Gastroesophageal sphincter (tissue), 3 donors: Measurements from ENCODE around the gene ATXN7.

Experiments
- CTCF ChIP-seq, 4 experiments: fragments of 200-600 bp in 2 of 4; fragments of 450-650 bp in 2 of 4; sonication (generic) in 1 of 4; IDR thresholded peaks; one replicate each; pipeline ENCODE4 v1.5.1; 2017 to 2019; ENCODE audit warnings: antibody characterized with exemption in 4 of 4, mild to moderate bottlenecking in 2 of 4, moderate library complexity in 2 of 4
- POLR2AphosphoS5 ChIP-seq: sonication (generic); formaldehyde crosslinking; IDR thresholded peaks from one replicate; pipeline ENCODE4 v1.6.1; 2017; ENCODE audit warnings: antibody characterized with exemption

- TF ChIP-seq CTCF (IDR thresholded peaks at IDR 0.05) (no peak), POLR2AphosphoS5 (no peak)
Observed at GRCh38 chr3:63972196-63972595, 108.5 kb downstream of the ATXN7 start.
